GM18951 (cell line): ENCODE results near the gene CLPSL2.

ENCODE experiments used
- POLR2A ChIP-seq: IDR thresholded peaks from 4 replicates; pipeline ENCODE4 v1.6.1; 2011; ENCODE audit warnings: mild to moderate bottlenecking; ENCODE audit not compliant: insufficient read length, insufficient read depth; ENCODE audit errors: extremely low read depth
- in situ Hi-C: fragments of 300-500 bp; cut with MboI; formaldehyde crosslinking; loops from one replicate; pipeline ENCODE4 v1.12.0; 2022; ENCODE audit warnings: low sequenced_read_pairs, mixed read lengths, inconsistent platforms; ENCODE audit not compliant: unreplicated experiment

The CLPSL2 gene

DNA sequence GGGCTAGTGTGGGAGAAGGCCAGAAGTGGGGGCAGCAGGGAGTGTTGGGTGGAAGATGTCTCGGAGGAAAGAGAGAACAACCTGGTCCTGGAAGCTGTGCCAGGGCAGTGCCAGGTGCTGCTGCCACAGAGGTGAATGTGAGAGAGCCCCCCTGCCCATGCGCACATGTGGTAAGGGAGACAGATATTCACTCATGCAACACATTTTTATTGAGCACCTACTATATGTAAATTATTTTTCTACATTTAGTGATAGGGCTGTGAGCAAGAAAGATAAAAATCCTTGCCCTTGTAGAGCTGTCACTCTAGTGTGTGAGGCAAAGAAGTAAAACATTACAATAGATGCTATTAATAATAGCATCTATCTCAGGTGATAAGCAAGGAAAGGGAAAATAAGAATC is 4.9 kb downstream of the CLPSL2 start:
- TF ChIP-seq POLR2A: no peak

DNA sequence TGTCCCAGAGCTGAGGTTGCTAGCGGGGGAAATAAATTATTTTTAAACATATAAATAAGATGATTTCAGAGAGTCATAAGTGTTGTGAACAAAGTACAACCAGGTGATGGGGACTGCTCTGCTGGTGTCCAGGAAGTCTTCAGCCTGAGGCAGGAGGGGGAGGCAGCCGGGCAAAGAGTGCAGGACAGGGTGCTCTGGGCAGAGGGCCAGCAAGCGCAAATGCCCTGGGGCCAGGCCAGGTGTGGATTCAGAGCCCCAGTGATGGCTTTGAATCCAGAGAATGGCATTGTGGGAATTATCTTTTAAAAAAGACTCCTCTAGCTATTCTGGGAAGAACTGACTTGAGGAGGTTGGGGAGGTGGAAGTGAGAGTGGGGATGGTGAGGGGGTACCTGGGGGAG is 6.0 kb downstream of the CLPSL2 start:
- in situ Hi-C loops: no loop called here
- no peak for TF ChIP-seq POLR2A

More for the DNA sequence above, 4.9 kb downstream of the CLPSL2 start:
- in situ Hi-C loops: no loop called here

DNA sequence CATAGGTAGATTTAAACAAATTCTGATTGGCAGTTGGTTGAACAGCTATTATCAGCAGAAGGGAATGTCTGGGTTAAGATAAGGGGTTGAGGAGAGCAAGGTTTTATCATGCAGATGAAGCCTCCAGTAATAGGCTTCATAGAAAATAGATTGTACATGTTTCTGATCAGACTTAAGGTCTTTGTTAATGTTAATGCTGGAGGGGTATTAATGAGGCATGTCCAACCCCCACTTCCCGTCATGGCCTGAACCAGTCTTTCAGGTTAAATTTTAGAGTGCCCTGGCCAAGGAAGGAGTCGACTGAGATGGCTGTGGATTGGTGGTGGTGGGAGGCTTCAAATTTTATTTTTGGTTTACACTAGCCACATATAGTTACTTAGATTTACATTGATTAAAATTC is 7.8 kb downstream of the CLPSL2 start:
- no peak for TF ChIP-seq POLR2A
- in situ Hi-C loops: no loop called here

- in situ Hi-C loops: no loop called here
- TF ChIP-seq POLR2A: no peak
These were observed 9.9 kb downstream of the CLPSL2 start for GRCh38 chr6:35786272-35786671.

DNA sequence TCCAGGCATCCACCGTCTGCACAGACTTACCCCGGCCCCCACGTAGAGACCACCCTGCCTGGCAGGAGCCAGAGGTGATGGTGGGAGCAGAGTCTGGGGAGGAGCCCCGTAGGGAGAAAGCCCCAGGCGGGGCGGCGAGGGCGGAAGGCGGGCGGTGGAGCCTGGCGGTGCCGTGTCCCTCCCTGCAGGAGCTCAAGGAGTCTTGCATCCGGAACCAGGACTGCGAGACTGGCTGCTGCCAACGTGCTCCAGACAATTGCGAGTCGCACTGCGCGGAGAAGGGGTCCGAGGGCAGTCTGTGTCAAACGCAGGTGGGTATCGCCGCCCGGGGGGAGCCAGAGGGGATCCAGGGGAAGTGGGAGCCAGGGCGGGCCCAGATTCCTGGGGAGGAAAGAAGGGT is 10.4 kb downstream of the CLPSL2 start:
- no peak for TF ChIP-seq POLR2A
- in situ Hi-C loops: no loop called here

DNA sequence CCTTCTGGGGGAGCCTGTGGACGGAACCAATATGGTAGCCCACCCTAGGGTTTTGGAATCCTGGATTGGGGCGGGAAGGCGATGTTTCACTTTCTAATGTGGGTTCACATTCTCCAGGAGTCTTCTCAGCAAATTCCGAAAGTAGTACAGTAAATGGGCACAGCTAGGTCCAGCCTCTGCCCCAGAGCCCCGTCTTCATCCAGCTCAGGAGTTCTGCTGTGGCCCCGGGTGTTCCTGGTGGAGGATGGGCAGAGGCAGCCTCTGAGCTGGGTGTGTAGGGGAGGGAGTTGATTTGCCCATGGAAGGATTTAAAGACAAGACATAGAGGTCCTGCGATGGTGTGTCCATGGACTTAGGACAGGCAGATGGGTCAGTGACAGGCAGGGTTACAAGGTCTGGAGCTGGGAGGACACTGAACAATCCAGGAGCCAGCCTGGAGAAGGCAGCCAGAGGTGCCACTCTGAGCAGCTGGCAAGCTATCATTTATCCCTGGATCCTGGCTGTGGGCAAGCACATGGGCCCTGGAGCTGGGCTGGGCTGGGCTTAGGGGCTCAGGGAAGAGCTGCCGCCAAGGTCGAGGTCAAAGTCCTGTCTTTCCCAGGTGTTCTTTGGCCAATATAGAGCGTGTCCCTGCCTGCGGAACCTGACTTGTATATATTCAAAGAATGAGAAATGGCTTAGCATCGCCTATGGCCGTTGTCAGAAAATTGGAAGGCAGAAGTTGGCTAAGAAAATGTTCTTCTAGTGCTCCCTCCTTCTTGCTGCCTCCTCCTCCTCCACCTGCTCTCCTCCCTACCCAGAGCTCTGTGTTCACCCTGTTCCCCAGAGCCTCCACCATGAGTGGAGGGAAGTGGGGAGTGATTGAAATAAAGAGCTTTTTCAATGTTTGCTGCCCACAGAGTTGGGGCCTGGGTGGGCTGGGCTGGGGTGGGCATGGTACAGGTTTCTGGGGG is 11.1 kb downstream of the CLPSL2 start:
- in situ Hi-C loops: no loop called here
- TF ChIP-seq POLR2A: no peak

DNA sequence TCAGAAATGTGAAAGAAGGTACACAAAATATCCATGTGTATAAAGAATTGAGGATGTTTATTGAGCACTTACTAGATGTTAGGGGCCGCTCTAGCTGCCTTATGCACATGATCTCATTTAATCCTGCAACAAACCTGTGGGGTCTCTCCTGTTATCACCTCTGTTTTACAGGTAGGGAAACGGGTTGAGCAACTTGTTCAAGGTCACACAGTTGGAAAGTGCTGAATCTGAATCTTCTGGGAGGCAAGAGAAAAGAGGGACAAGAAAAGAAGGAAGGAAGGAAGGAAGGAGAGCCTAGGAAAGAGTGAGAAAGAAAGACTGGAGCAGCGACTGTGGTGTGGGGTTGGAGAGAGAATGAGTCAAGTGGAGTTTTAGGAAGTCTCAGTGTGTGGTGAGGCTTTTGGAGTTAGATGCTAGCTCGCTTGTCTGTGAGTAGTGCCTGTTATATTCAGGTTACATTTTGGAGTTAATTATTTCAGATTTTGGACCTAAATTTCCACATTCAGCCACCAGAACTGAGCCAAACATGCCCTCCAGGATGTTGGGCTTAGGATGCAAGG is 12.1 kb downstream of the CLPSL2 start:
- no peak for TF ChIP-seq POLR2A
- in situ Hi-C loops: no loop called here

DNA sequence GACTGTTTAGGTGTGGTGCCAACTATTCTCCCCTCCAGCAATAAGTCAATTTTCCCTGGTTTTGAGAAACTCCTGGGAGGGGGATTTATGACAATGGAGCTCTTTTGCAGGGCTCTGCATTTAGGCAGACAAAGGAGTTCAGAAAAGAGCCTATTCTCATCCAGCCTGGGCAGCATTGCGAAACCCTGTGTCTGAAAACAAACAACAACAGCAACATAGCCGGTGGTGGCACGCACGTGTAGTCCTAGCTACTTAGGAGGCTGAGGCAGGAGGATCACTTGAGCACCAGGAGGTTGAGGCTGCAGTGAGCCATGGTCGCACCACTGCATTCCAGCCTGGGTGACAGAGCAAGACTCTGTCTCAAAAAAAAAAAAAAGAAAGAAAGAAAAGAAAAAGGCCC is 14.3 kb downstream of the CLPSL2 start:
- no peak for TF ChIP-seq POLR2A
- in situ Hi-C loops: no loop called here

DNA sequence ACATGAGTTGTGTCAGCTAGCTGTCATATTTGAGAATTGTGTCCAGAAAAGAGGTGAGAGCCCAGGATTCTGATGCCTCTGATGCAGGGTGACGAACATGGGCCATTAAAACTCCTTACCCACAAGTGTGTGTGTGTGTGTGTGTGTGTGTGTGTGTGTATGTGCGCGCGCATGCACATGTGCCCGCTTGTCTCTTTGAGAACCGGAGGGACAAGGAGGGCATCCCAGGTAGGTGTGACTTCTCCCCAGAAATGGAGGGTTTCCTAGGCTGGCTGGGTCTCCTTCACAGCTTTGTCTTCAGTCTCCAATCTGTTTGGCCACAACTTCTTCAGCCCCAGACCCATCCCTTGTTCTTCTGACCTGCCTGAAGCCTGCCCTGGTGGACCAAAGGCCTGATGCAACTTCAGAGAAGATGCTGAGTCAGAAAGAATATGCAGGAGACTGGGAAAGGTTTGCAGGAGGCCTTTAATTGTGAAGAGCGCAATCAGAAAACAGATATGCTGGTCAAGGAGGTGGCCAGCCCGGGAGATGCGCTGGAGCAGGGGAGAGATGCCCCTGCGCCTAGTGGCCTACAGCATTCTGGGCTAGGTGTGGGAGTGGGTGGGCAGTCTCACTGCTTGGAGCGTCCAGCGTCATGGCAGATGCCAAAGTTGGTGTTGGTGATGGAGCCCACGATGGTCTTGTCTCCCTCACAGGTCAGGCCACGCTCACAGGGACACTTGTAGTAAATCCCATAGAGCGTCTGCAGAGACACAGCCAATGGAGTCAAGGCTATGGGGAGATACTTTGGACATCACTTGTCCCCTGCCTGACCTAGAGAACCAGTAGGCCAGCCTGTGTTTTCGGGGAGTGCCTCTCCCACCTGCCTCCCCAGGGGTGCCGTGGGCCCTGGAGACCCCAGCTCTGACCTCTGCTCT is 18.4 kb downstream of the CLPSL2 start:
- in situ Hi-C loops: no loop called here
- TF ChIP-seq POLR2A: no peak

DNA sequence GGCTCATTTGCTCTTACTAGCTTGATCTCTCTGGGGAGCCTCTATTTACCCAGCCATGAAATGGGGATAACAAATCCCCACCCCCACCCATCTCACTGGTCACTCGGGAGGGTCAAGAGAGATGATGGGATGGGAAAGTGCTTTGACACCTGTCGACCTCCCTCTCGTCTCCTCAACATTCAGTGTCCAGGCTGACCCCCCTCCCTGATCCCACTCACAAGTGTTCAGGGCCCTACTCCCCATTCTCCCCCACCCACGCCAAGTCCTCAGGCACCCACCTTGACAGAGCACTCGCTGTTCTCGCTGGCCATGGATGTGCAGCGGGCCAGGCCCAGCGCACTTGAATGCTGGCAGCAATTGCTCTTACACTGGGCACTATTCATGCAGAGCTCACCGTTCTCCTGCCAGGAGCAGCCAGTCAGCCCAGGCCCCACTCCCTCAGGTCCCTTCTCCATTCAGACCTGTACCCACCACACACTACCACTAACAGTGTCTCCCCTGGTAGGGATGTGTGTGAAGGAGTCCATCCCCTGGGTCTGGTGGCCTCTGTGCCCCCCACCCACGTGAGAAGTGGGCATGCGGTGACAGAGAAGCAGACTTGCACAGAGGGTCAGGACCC is 19.2 kb downstream of the CLPSL2 start:
- no peak for TF ChIP-seq POLR2A
- in situ Hi-C loops: no loop called here

DNA sequence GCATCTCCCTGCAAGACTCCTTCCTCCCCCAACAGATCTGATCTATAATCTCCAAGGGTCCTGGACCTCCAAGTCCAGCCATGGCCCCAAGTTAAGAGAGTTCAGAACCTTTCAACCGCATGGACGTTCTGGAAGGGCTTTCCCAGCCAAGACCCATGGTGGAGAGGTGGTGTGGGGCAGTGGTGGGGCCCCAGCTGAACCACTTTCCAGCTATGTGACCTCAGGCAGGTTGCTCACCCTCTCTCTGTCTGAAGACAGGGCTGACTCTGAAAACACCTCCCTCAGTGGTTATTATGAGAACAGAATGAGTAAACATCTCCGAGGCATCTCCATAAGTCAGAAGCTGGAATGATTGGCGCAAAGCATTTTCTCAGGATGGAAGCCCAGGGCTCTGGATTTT is 19.8 kb downstream of the CLPSL2 start:
- in situ Hi-C loops: no loop called here
- TF ChIP-seq POLR2A: no peak

DNA sequence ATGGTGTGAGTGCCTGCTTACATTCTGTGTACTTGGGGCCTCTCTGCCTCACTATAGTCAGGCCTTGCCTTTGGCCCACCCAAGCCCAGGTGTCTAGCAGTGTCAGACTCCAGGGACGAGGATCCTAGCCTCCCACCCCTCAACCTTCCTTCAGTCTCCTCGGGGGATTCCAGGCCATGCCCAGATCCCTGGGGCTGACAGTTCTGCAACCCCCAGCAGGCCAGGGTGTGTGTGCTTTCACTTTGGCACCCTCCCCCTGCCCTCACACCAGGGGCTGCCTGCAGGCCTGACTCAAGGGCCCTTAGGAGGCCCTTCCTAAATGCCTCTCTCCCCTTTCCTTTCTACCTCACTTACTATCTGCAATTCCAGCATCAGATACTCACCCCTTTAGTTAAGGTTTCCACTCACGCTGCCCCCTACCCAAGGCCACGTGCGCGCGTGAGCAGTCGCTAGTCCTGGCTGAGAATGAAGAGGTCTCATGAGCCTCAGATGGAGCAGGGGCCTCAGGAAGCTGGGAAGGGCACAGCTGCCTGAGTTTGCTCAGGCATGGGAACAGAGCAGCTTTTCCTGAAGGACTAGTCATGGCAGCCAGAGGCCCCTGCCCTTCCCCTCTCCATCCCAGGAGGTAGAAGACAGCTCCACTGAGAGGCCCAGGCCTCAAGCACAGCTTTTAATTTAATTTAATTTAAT is 21.6 kb downstream of the CLPSL2 start:
- no peak for TF ChIP-seq POLR2A
- in situ Hi-C loops: no loop called here
